OCI-LY1 (cell line): ENCODE measurements around the gene POLA1.

ENCODE experiments used
- CTCF ChIP-seq: fragments of 200-600 bp; sonication (generic), shearing (Covaris generic); IDR thresholded peaks from 2 replicates; pipeline ENCODE4 v1.5.1; 2017; ENCODE audit warnings: mild to moderate bottlenecking, antibody characterized with exemption, low read length, moderate library complexity, mixed read lengths
- EZH2 ChIP-seq: fragments of 200-600 bp; sonication (generic), shearing (Covaris generic); IDR thresholded peaks from 2 replicates; pipeline ENCODE4 v1.8.0; 2017; ENCODE audit warnings: borderline replicate concordance, mixed run types, mild to moderate bottlenecking, antibody characterized with exemption, low read length, moderate library complexity, mixed read lengths

- TF ChIP-seq CTCF (no peak), EZH2 (no peak)
These were observed 233.7 kb downstream of the POLA1 start for GRCh38 chrX:24927372-24927771.
